IMR-90 (cell line): ENCODE data around the gene PEA15. TPM values are rescaled to one million over a fixed set of nuclear protein-coding genes. Genes with fewer than 3 reads are reported as not detected.

ENCODE experiments used
- ATAC-seq: fragments of 200-7000 bp; cut with Tn5 transposase; 2 replicates; pipeline ENCODE4 v1.9.1; 2020; ENCODE audit warnings: low read depth, mild to moderate bottlenecking, moderate library complexity
- BruUV-seq: library from RNA; stranded (reverse); fragments of 400-500 nt; replicated peaks from 2 replicates; lab custom pipeline; 2021; lab: Mats Ljungman, UMichigan
- CTCF ChIA-PET: fragments of 300-600 bp; formaldehyde crosslinking; extraction: SDS; loops from one replicate; lab custom pipeline; 2021; ENCODE audit warnings: antibody characterized with exemption; lab: Yijun Ruan, JAX
- POLR2A ChIA-PET: fragments of 300-600 bp; sonication (Branson Sonifier 250); formaldehyde crosslinking; loops from one replicate; lab custom pipeline; 2022; ENCODE audit warnings: antibody characterized with exemption; ENCODE audit not compliant: unreplicated experiment; lab: Charles Lee
- DNase-seq: peaks from one replicate; pipeline ENCODE4 v3.0.0; 2013
- H2AFZ ChIP-seq: replicated peaks from 2 replicates; pipeline ENCODE3; 2013; ENCODE audit warnings: low read length, mild to moderate bottlenecking; ENCODE audit not compliant: poor library complexity
- H2AK5ac ChIP-seq: 2 replicates; pipeline ENCODE4 v1.6.1; 2013; ENCODE audit warnings: low read depth, low read length, inconsistent platforms
- H2AK9ac ChIP-seq: replicated peaks from 2 replicates; pipeline ENCODE3; 2013; ENCODE audit warnings: mild to moderate bottlenecking, low read depth, low read length, moderate library complexity; ENCODE audit not compliant: poor library complexity
- H2BK120ac ChIP-seq: 2 replicates; pipeline ENCODE4 v1.6.1; 2013; ENCODE audit warnings: low read depth, low read length, inconsistent platforms
- H2BK15ac ChIP-seq: 3 replicates; pipeline ENCODE4 v1.6.1; 2013; ENCODE audit warnings: low read depth, low read length, inconsistent platforms
- H2BK20ac ChIP-seq: 2 replicates; pipeline ENCODE4 v1.6.1; 2013; ENCODE audit warnings: low read depth, mild to moderate bottlenecking, inconsistent platforms, low read length, moderate library complexity
- H2BK5ac ChIP-seq: 2 replicates; pipeline ENCODE4 v1.6.1; 2013; ENCODE audit warnings: mild to moderate bottlenecking, low read depth, low read length, inconsistent platforms; ENCODE audit not compliant: poor library complexity, severe bottlenecking
- H3K14ac ChIP-seq: replicated peaks from 2 replicates; pipeline ENCODE4 v1.6.1; 2013; ENCODE audit warnings: low read depth, low read length, inconsistent platforms
- H3K18ac ChIP-seq: 2 replicates; pipeline ENCODE4 v1.6.1; 2013; ENCODE audit warnings: low read depth, low read length, control low read depth
- H3K23ac ChIP-seq: 2 replicates; pipeline ENCODE4 v1.6.1; 2013; ENCODE audit warnings: low read depth, low read length, inconsistent platforms
- H3K27ac ChIP-seq: 2 replicates; pipeline ENCODE4 v1.5.1; 2013; ENCODE audit warnings: mild to moderate bottlenecking, control low read depth, low read length; ENCODE audit not compliant: insufficient read depth
- H3K27me3 ChIP-seq: 2 replicates; pipeline ENCODE4 v1.6.1; 2013; ENCODE audit warnings: low read length; ENCODE audit not compliant: control insufficient read depth, insufficient read depth
- H3K36me3 ChIP-seq: 2 replicates; pipeline ENCODE4 v1.6.1; 2013; ENCODE audit warnings: low read length, mixed read lengths; ENCODE audit not compliant: control insufficient read depth, insufficient read depth
- H3K4ac ChIP-seq: 2 replicates; pipeline ENCODE4 v1.6.1; 2013; ENCODE audit warnings: low read depth, low read length, inconsistent platforms
- H3K4me1 ChIP-seq: 2 replicates; pipeline ENCODE4 v1.6.1; 2013; ENCODE audit warnings: low read length, mixed read lengths; ENCODE audit not compliant: control insufficient read depth, insufficient read depth
- H3K4me2 ChIP-seq: 2 replicates; pipeline ENCODE4 v1.6.1; 2013; ENCODE audit warnings: low read depth, mild to moderate bottlenecking, control low read depth, low read length, moderate library complexity
- H3K4me3 ChIP-seq: 2 replicates; pipeline ENCODE4 v1.5.1; 2013; ENCODE audit warnings: low read depth, mild to moderate bottlenecking, control low read depth, low read length, moderate library complexity; ENCODE audit not compliant: insufficient read depth
- H3K56ac ChIP-seq: 2 replicates; pipeline ENCODE4 v1.6.1; 2013; ENCODE audit warnings: low read length, inconsistent platforms; ENCODE audit not compliant: insufficient read depth; ENCODE audit errors: extremely low read depth
- H3K79me1 ChIP-seq, 2 experiments: 2 replicates each; pipeline ENCODE4 v1.6.1; 2013; ENCODE audit warnings: low read length in 2 of 2, inconsistent platforms in 1 of 2, low read depth in 1 of 2
- H3K9ac ChIP-seq: 2 replicates; pipeline ENCODE4 v1.6.1; 2013; ENCODE audit warnings: low read depth, low read length, control low read depth
- H3K9me1 ChIP-seq: 2 replicates; pipeline ENCODE4 v1.6.1; 2013; ENCODE audit warnings: low read length, inconsistent platforms; ENCODE audit not compliant: insufficient read depth
- H3K9me3 ChIP-seq: 2 replicates; pipeline ENCODE4 v1.6.1; 2013; ENCODE audit warnings: low read length; ENCODE audit not compliant: control insufficient read depth, insufficient read depth
- H4K20me1 ChIP-seq: 2 replicates; pipeline ENCODE4 v1.6.1; 2013; ENCODE audit warnings: low read length, inconsistent platforms; ENCODE audit not compliant: insufficient read depth
- H4K5ac ChIP-seq: 2 replicates; pipeline ENCODE4 v1.6.1; 2013; ENCODE audit warnings: mild to moderate bottlenecking, low read depth, low read length, control low read depth
- H4K8ac ChIP-seq, 2 experiments: 2 replicates each; pipeline ENCODE4 v1.6.1; 2013; ENCODE audit warnings: low read depth in 2 of 2, low read length in 2 of 2, control low read depth in 1 of 2, inconsistent platforms in 1 of 2
- H4K91ac ChIP-seq: 2 replicates; pipeline ENCODE4 v1.6.1; 2013; ENCODE audit warnings: low read depth, low read length, inconsistent platforms; ENCODE audit not compliant: insufficient read depth
- BHLHE40 ChIP-seq: fragments of 150-350 bp; IDR thresholded peaks from 2 replicates; pipeline ENCODE4 v1.6.1; 2016; ENCODE audit warnings: mild to moderate bottlenecking, low read depth, low read length
- CEBPB ChIP-seq: IDR thresholded peaks from 2 replicates; pipeline ENCODE4 v1.6.1; 2012; ENCODE audit warnings: low read depth, low read length, improper control_type of control experiment
- CHD1 ChIP-seq: IDR thresholded peaks from 2 replicates; pipeline ENCODE4 v1.6.1; 2012; ENCODE audit warnings: low read depth, low read length, improper control_type of control experiment
- CTCF ChIP-seq: conservative IDR thresholded peaks from 2 replicates; pipeline ENCODE4 v1.5.1; 2012; ENCODE audit warnings: mild to moderate bottlenecking, low read depth, low read length, improper control_type of control experiment
- FOS ChIP-seq: fragments of 150-350 bp; IDR thresholded peaks from 2 replicates; pipeline ENCODE4 v1.6.1; 2016; ENCODE audit warnings: low read depth, low read length
- MAFK ChIP-seq: IDR thresholded peaks from 2 replicates; pipeline ENCODE4 v1.6.1; 2012; ENCODE audit warnings: low read depth, low read length, improper control_type of control experiment
- MAZ ChIP-seq: IDR thresholded peaks from 2 replicates; pipeline ENCODE4 v1.6.1; 2012; ENCODE audit warnings: low read depth, mild to moderate bottlenecking, low read length, improper control_type of control experiment, moderate library complexity, borderline replicate concordance
- MXI1 ChIP-seq: IDR thresholded peaks from 2 replicates; pipeline ENCODE4 v1.6.1; 2012; ENCODE audit warnings: low read depth, mild to moderate bottlenecking, low read length, moderate library complexity, borderline replicate concordance
- NFE2L2 ChIP-seq: fragments of 150-350 bp; IDR thresholded peaks from 2 replicates; pipeline ENCODE4 v1.6.1; 2016; ENCODE audit warnings: low read depth, mild to moderate bottlenecking, low read length
- POLR2A ChIP-seq: IDR thresholded peaks from 2 replicates; pipeline ENCODE4 v1.6.1; 2012; ENCODE audit warnings: mild to moderate bottlenecking, low read depth, low read length
- RAD21 ChIP-seq: IDR thresholded peaks from 2 replicates; pipeline ENCODE4 v1.6.1; 2012; ENCODE audit warnings: low read length, improper control_type of control experiment
- RCOR1 ChIP-seq: IDR thresholded peaks from 2 replicates; pipeline ENCODE4 v1.6.1; 2012; ENCODE audit warnings: mild to moderate bottlenecking, low read length, improper control_type of control experiment; ENCODE audit not compliant: insufficient replicate concordance
- RFX5 ChIP-seq: IDR thresholded peaks from 2 replicates; pipeline ENCODE4 v1.8.0; 2012; ENCODE audit warnings: low read depth, mild to moderate bottlenecking, low read length, moderate library complexity
- SMC3 ChIP-seq: fragments of 150-350 bp; IDR thresholded peaks from 2 replicates; pipeline ENCODE4 v1.6.1; 2016; ENCODE audit warnings: low read depth, mild to moderate bottlenecking, antibody characterized with exemption, low read length, moderate library complexity
- WGBS, 2 experiments: methylation state at CpG; one replicate each; pipeline versions ENCODE4 v1.1.5 to v1.1.7; 2013; ENCODE audit warnings: missing lambda C conversion rate in 2 of 2; ENCODE audit not compliant: insufficient read length in 1 of 2; ENCODE audit errors: extremely low coverage in 2 of 2; 5-methylcytosine and 5-hydroxymethylcytosine counted together
- dilution Hi-C: fragments of 300-500 bp; cut with HindIII; formaldehyde crosslinking; loops from one replicate; pipeline ENCODE4 v1.14.3; 2018; ENCODE audit warnings: low sequenced_read_pairs; ENCODE audit not compliant: unreplicated experiment
- in situ Hi-C: fragments of 300-500 bp; cut with MboI; formaldehyde crosslinking; loops from 3 replicates; pipeline ENCODE4 v1.14.3; 2019; ENCODE audit warnings: low sequenced_read_pairs, inconsistent platforms, mixed read lengths
- intact Hi-C: fragments of 100-400 bp; cut with micrococcal nuclease; formaldehyde crosslinking; loops from 2 replicates; pipeline ENCODE4 v1.10.0; 2022
- polyA plus RNA-seq, 3 experiments: library from polyadenylated mRNA; depleted of rRNA; stranded (reverse); fragments of >200 nt; gene quantifications; 2 replicates each; pipeline ENCODE4 v1.2.3, GENCODE V29; 2012; ENCODE audit warnings: low replicate concordance in 1 of 3
- total RNA-seq: library from RNA; depleted of rRNA; stranded (reverse); fragments of >200 nt; gene quantifications from 2 replicates; pipeline ENCODE4 v1.2.3, GENCODE V29; 2012
- TF ChIP-seq, protein P1 (sequence below): fragments of 150-350 bp; IDR thresholded peaks from 2 replicates; pipeline ENCODE4 v1.6.1; 2016; ENCODE audit warnings: low read depth, mild to moderate bottlenecking, low read length, moderate library complexity, borderline replicate concordance
- TF ChIP-seq, protein P2 (sequence below): fragments of 150-350 bp; IDR thresholded peaks from 2 replicates; pipeline ENCODE4 v1.6.1; 2017; ENCODE audit warnings: mild to moderate bottlenecking, antibody characterized with exemption, low read length, low read depth

PEA15 gene
- total and polyA plus RNA-seq, 2 of the 4 experiments (the other 2 are of a cell fraction): 296 to 754 TPM

GRCh38 chr1:160227034-160227433 is 21.9 kb downstream of the PEA15 start:
- TF ChIP-seq RCOR1 (no peak), CTCF (no peak), BHLHE40 (no peak), FOS (no peak), RAD21 (no peak), CEBPB (no peak), MAFK (no peak), MXI1 (no peak), RFX5 (no peak), SMC3 (no peak), MAZ (no peak), NFE2L2 (no peak), CHD1 (no peak), POLR2A (no peak)
- TF ChIP-seq, protein P1, sequence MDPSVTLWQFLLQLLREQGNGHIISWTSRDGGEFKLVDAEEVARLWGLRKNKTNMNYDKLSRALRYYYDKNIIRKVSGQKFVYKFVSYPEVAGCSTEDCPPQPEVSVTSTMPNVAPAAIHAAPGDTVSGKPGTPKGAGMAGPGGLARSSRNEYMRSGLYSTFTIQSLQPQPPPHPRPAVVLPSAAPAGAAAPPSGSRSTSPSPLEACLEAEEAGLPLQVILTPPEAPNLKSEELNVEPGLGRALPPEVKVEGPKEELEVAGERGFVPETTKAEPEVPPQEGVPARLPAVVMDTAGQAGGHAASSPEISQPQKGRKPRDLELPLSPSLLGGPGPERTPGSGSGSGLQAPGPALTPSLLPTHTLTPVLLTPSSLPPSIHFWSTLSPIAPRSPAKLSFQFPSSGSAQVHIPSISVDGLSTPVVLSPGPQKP: no peak
- TF ChIP-seq, protein P2, sequence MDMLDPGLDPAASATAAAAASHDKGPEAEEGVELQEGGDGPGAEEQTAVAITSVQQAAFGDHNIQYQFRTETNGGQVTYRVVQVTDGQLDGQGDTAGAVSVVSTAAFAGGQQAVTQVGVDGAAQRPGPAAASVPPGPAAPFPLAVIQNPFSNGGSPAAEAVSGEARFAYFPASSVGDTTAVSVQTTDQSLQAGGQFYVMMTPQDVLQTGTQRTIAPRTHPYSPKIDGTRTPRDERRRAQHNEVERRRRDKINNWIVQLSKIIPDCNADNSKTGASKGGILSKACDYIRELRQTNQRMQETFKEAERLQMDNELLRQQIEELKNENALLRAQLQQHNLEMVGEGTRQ: no peak
- Histone ChIP-seq H2BK120ac (no peak overlapping the region), H2AK5ac (no peak overlapping the region), H3K14ac (no peak overlapping the region), H3K9ac (no peak overlapping the region), H3K27me3 (no peaks in the 10 kb centered on the region), H2BK15ac (no peak overlapping the region), H3K4me3 (no peak overlapping the region), H4K5ac (no peak overlapping the region), H3K4ac (no peak overlapping the region), H3K79me1 (peaks cover 0 to 5% of the 10 kb centered on the region in 2 experiments; a peak in 1 of 4 replicates), H2BK5ac (no peak overlapping the region), H3K23ac (no peak overlapping the region), H4K91ac (no peak overlapping the region), H3K9me3 (no peaks in the 10 kb centered on the region), H3K4me2 (no peak overlapping the region), H3K18ac (no peak overlapping the region), H2AK9ac (no peak overlapping the region), H2BK20ac (no peak overlapping the region), H3K9me1 (peaks cover 6% of the 10 kb centered on the region; the same call in 1 of the 2 replicates), H2AFZ (no peak overlapping the region), H4K8ac (no peak overlapping the region), H4K20me1 (no peaks in the 10 kb centered on the region; the same call in 1 of the 2 replicates), H3K27ac (no peak overlapping the region), H3K56ac (no peak overlapping the region), H3K36me3 (peaks cover 53% of the 10 kb centered on the region), H3K4me1 (no peaks in the 10 kb centered on the region)
- intact Hi-C loops (loop anchor here (5.0 kb wide), 1 partner anchor 70 kb away; no protein-coding TSS in a partner anchor), in situ Hi-C loops (no loop called here), dilution Hi-C loops (no loop called here)
- ChIA-PET CTCF (interaction anchor here (3.7 kb wide), 1 partner anchor 25 kb away, joined by 12 read pairs; no protein-coding TSS in a partner anchor), POLR2A (no interaction called here)
- DNase-seq (no peak), ATAC-seq (no peak)
- no TSS peak for BruUV-seq
- WGBS, 2 experiments: no CpG with 5 or more reads among the region's 4 CpGs
